Activated naive CD8-positive, alpha-beta T cell treated with anti-CD3 and anti-CD28 coated beads for 36 hours (primary cell): ENCODE results near the gene PRDM16. TPM values are rescaled to one million over a fixed set of nuclear protein-coding genes. Genes with fewer than 3 reads are reported as not detected.

Experiments
- DNase-seq: peaks from one replicate; pipeline ENCODE4 v3.0.0; 2021
- H3K27ac Mint-ChIP-seq: one replicate; pipeline ENCODE4 v1.8.0; 2022; ENCODE audit warnings: mild to moderate bottlenecking, moderate library complexity, mixed read lengths
- H3K27me3 Mint-ChIP-seq: one replicate; pipeline ENCODE4 v1.8.0; 2022; ENCODE audit warnings: mild to moderate bottlenecking, mixed read lengths
- H3K36me3 Mint-ChIP-seq: one replicate; pipeline ENCODE4 v1.8.0; 2021; ENCODE audit warnings: mild to moderate bottlenecking, mixed read lengths
- H3K4me1 Mint-ChIP-seq: one replicate; pipeline ENCODE4 v1.8.0; 2021; ENCODE audit warnings: mixed read lengths
- H3K4me3 Mint-ChIP-seq: one replicate; pipeline ENCODE4 v1.8.0; 2022; ENCODE audit warnings: mild to moderate bottlenecking, moderate library complexity, mixed read lengths
- H3K9me3 Mint-ChIP-seq: one replicate; pipeline ENCODE4 v1.8.0; 2022; ENCODE audit warnings: mixed read lengths
- total RNA-seq, 2 experiments: library from RNA; stranded (reverse); gene quantifications; one replicate each; pipeline ENCODE4 v1.2.3, GENCODE V29; 2021

Gene PRDM16
- total RNA-seq, 2 experiments from 2014 or later: 0.06 to 0.12 TPM

- no peak overlapping the region for H3K4me3 Mint-ChIP-seq
- peaks cover 12% of the 10 kb centered on the region for H3K4me1 Mint-ChIP-seq
- DNase-seq: no peak
- no peaks in the 10 kb centered on the region for H3K9me3 Mint-ChIP-seq
- H3K36me3 Mint-ChIP-seq: no peaks in the 10 kb centered on the region
- no peaks in the 10 kb centered on the region for H3K27me3 Mint-ChIP-seq
- H3K27ac Mint-ChIP-seq: no peak overlapping the region
Measured at GRCh38 chr1:3029481-3029961, 39.5 kb upstream of the PRDM16 start.

- no peaks in the 10 kb centered on the region for H3K9me3 Mint-ChIP-seq
- no peak overlapping the region for H3K4me3 Mint-ChIP-seq
- peaks cover 12% of the 10 kb centered on the region for H3K4me1 Mint-ChIP-seq
- H3K27me3 Mint-ChIP-seq: no peaks in the 10 kb centered on the region
- H3K36me3 Mint-ChIP-seq: no peaks in the 10 kb centered on the region
- DNase-seq: no peak
- no peak overlapping the region for H3K27ac Mint-ChIP-seq
Measured at GRCh38 chr1:3029991-3030662, 38.9 kb upstream of the PRDM16 start.

- DNase-seq: no peak
- no peak overlapping the region for H3K4me3 Mint-ChIP-seq
- H3K27me3 Mint-ChIP-seq: no peaks in the 10 kb centered on the region
- H3K36me3 Mint-ChIP-seq: no peaks in the 10 kb centered on the region
- no peak overlapping the region for H3K27ac Mint-ChIP-seq
- H3K9me3 Mint-ChIP-seq: no peaks in the 10 kb centered on the region
- peaks cover 12% of the 10 kb centered on the region for H3K4me1 Mint-ChIP-seq
Measured at GRCh38 chr1:3030663-3031381, 38.2 kb upstream of the PRDM16 start.

- Mint-ChIP-seq H3K36me3 (no peaks in the 10 kb centered on the region), H3K4me1 (peaks cover 12% of the 10 kb centered on the region), H3K4me3 (no peak overlapping the region), H3K27ac (no peak overlapping the region), H3K9me3 (no peaks in the 10 kb centered on the region), H3K27me3 (no peaks in the 10 kb centered on the region)
- DNase-seq: no peak
Measured at GRCh38 chr1:3031401-3032221, 37.4 kb upstream of the PRDM16 start.

- Mint-ChIP-seq H3K9me3 (no peaks in the 10 kb centered on the region), H3K27me3 (no peaks in the 10 kb centered on the region), H3K27ac (peak overlapping the region; percentile 62), H3K4me1 (peaks cover 12% of the 10 kb centered on the region), H3K36me3 (no peaks in the 10 kb centered on the region), H3K4me3 (no peak overlapping the region)
- no peak for DNase-seq
Measured at GRCh38 chr1:3032371-3033039, 36.5 kb upstream of the PRDM16 start.

GRCh38 chr1:3033040-3033789 lies 35.8 kb upstream of the PRDM16 start:
- peak; percentile 46 for DNase-seq
- Mint-ChIP-seq H3K9me3 (no peaks in the 10 kb centered on the region), H3K4me1 (peaks cover 12% of the 10 kb centered on the region), H3K4me3 (no peak overlapping the region), H3K36me3 (no peaks in the 10 kb centered on the region), H3K27me3 (no peaks in the 10 kb centered on the region), H3K27ac (peak overlapping the region; percentile 62)

- Mint-ChIP-seq H3K9me3 (no peaks in the 10 kb centered on the region), H3K27ac (no peak overlapping the region)
- DNase-seq: no peak
Measured at GRCh38 chr1:3033790-3034090, 35.3 kb upstream of the PRDM16 start.

GRCh38 chr1:3034162-3034561 lies 34.8 kb upstream of the PRDM16 start:
- Mint-ChIP-seq H3K4me3 (no peak overlapping the region), H3K4me1 (peaks cover 12% of the 10 kb centered on the region), H3K27me3 (no peaks in the 10 kb centered on the region), H3K27ac (no peak overlapping the region), H3K9me3 (no peaks in the 10 kb centered on the region), H3K36me3 (no peaks in the 10 kb centered on the region)
- no peak for DNase-seq

More at GRCh38 chr1:3033790-3034090, 35.3 kb upstream of the PRDM16 start:
- peaks cover 12% of the 10 kb centered on the region for H3K4me1 Mint-ChIP-seq
- H3K4me3 Mint-ChIP-seq: no peak overlapping the region
- H3K36me3 Mint-ChIP-seq: no peaks in the 10 kb centered on the region
- no peaks in the 10 kb centered on the region for H3K27me3 Mint-ChIP-seq

GRCh38 chr1:3034728-3035562 lies 34.1 kb upstream of the PRDM16 start:
- Mint-ChIP-seq H3K36me3 (no peaks in the 10 kb centered on the region), H3K4me1 (peaks cover 12% of the 10 kb centered on the region), H3K27ac (no peak overlapping the region), H3K9me3 (no peaks in the 10 kb centered on the region), H3K27me3 (no peaks in the 10 kb centered on the region), H3K4me3 (no peak overlapping the region)
- DNase-seq: no peak

GRCh38 chr1:3035563-3036446 lies 33.2 kb upstream of the PRDM16 start:
- Mint-ChIP-seq H3K27ac (no peak overlapping the region), H3K27me3 (no peaks in the 10 kb centered on the region)

GRCh38 chr1:3036447-3037280 lies 32.3 kb upstream of the PRDM16 start:
- no peak overlapping the region for H3K4me3 Mint-ChIP-seq
- DNase-seq: no peak

More at GRCh38 chr1:3035563-3036446, 33.2 kb upstream of the PRDM16 start:
- Mint-ChIP-seq H3K36me3 (no peaks in the 10 kb centered on the region), H3K4me3 (no peak overlapping the region), H3K9me3 (no peaks in the 10 kb centered on the region), H3K4me1 (peaks cover 12% of the 10 kb centered on the region)
- DNase-seq: no peak

GRCh38 chr1:3037281-3038040 lies 31.5 kb upstream of the PRDM16 start:
- H3K27me3 Mint-ChIP-seq: no peaks in the 10 kb centered on the region
- no peak for DNase-seq
- H3K27ac Mint-ChIP-seq: no peak overlapping the region
- H3K4me3 Mint-ChIP-seq: no peak overlapping the region
- no peaks in the 10 kb centered on the region for H3K9me3 Mint-ChIP-seq
- peaks cover 8% of the 10 kb centered on the region for H3K4me1 Mint-ChIP-seq
- no peaks in the 10 kb centered on the region for H3K36me3 Mint-ChIP-seq

More at GRCh38 chr1:3036447-3037280, 32.3 kb upstream of the PRDM16 start:
- no peak overlapping the region for H3K27ac Mint-ChIP-seq
- H3K9me3 Mint-ChIP-seq: no peaks in the 10 kb centered on the region
- no peaks in the 10 kb centered on the region for H3K36me3 Mint-ChIP-seq
- peaks cover 12% of the 10 kb centered on the region for H3K4me1 Mint-ChIP-seq
- no peaks in the 10 kb centered on the region for H3K27me3 Mint-ChIP-seq
